GM18508 (cell line): ENCODE measurements around the gene CLIP2.
"Not testable (repeated sequence)": the region's sequence is repeated elsewhere in the genome, so short reads cannot be mapped to it uniquely, and the experiment has no call there.

Experiments used
- ATAC-seq: cut with Tn5 transposase; IDR thresholded peaks from one replicate; pipeline ENCODE4 v1.9.1; 2021; ENCODE audit warnings: moderate number of reproducible peaks; ENCODE audit not compliant: insufficient read depth, unreplicated experiment

Gene CLIP2

GRCh38 chr7:74289018-74289658, at the start of gene CLIP2:
Gene CLIP2, plus strand, starts transcription at chr7:74289407. Its CDS starts 28,140 bp downstream, at chr7:74317547.
- no peak for ATAC-seq

DNA sequence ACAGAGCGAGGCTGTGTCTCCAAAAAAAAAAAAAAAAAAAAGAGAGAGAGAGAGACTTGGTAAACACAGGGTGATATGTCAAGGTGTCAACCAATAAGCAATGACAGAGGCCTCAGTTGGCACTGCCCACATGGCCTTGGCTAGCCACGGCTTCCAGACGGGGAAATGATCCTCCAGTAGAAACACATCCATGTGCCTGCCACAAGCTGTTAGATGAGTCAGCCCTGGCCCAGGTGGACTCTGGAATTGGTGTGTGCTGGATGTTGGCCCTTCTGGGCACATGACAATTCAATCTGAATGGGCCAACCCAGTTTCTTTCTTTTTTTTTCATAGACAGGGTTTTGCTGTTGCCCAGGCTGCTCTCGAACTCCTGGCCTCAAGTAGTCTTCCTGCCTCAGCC, 48.7 kb upstream of the CLIP2 start:
- ATAC-seq = no peak

GRCh38 chr7:74242122-74242443, 47.1 kb upstream of the CLIP2 start:
- no peak for ATAC-seq

DNA sequence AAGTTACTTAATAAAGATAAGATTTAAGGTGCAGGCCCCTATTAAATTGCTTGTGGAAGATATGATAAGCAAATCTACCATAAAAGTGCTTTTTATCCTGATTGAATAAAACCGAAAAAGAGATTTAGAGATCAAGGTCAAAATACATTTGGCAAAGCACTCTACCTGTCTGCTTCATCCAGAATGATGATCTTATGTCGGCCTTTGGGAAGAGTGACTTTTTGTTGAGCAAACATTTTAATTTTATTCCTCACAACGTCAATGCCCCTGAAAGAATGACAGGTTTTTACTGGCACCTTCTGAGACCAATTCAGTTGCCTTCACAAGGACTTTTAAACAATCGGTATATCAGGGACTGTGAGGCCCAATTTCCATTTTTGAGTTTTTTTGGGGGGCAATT, 42.7 kb upstream of the CLIP2 start:
- no peak for ATAC-seq

- ATAC-seq = no peak
Measured at GRCh38 chr7:74248156-74248555, 41.1 kb upstream of the CLIP2 start.

DNA sequence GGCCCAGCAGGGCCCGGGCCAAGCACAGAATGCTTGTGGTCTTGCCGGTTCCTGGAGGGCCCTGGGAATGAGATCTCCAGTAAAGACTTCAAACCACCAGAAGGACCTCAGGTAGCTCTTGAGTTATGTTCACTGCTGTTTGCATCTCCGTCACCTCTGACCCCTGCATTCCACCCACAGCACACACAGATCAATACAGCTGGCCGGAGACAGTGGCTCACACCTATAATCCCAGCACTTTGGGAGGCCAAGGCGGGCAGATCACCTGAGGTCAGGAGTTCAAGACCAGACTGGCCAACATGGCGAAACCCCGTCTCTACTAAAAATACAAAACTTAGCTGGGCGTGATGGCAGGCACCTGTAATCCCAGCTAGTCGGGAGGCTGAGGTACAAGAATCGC, 40.1 kb upstream of the CLIP2 start:
- ATAC-seq = not testable (repeated sequence)

DNA sequence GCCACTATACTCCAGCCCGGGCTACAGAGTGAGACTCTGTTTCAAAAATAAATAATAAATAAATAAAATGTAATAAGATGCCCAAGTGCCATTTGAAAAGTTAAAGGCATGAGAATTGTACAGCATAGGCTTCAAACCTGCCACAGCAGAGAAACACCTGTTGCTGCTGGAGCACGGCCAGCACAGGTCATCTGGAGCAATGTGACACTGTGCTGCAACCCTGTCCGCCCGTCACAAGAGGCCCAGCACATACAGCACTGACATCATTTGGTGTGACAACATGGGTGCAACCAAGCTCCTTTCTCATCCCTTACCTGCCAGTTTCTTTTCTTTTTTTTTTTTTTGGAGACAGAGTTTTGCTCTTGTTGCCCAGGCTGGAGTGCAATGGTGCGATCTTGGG, 36.3 kb upstream of the CLIP2 start:
- no peak for ATAC-seq

DNA sequence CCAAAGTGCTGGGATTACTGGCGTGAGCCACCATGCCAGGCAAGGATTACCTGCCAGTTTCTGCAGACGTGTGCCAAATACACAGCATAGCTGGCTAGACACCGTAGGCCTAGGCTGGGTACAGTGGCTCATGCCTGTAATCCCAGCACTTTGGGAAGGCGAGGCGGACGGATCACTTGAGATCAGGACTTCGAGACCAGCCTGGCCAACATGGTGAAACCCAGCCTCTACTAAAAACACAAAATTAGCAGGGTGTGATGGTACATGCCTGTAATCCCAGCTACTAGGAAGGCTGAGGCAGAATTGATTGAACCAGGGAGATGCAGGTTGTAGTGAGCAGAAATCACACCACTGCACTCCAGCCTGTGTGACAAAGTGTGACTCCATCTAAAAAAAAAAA, 35.9 kb upstream of the CLIP2 start:
- no peak for ATAC-seq

- no peak for ATAC-seq
Measured at GRCh38 chr7:74253835-74254128, 35.4 kb upstream of the CLIP2 start.

DNA sequence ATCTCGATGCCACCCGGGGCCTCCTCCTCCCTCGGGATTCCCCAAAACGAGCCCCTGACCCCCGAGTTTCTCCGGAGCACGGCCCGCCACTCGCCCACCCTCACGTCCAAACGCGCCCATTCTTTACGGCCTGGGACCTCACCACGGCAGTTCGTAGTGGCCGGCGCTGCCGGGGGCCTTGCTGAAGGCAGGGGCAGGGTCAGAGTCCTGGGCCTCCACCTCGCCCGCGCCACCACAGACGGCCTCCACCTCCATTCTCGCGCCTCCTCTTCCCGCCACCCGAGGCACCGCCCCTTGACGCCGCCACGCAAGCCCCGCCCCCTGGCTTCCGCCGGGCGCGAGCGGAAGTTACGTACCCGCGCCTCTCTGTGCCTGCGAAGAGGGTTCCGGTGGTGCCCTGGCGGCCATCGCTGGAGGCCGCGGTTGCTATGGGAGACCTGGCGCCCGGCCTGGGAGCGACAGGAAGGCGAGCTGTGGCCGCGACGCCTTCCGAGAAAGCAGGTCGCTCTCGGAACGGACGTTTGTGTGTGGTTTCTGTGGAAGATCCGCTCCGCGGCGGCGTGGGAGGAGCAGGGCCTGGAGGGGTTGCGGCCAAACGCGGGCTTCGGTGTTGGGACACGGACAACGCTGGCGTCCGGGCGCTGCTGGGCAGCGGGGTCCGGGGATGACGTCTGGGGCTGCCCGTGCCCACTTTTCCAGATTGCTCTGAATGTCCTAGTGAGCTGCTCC, 34.9 kb upstream of the CLIP2 start, which contains the start of gene RFC2:
TSS of gene RFC2 (minus strand) at position 271 of the 729 bp plus-strand sequence. CDS start at position 255, 16 bp downstream.
- peak; percentile 83 for ATAC-seq

GRCh38 chr7:74254858-74255379, 34.3 kb upstream of the CLIP2 start:
- no peak for ATAC-seq

- not testable (repeated sequence) for ATAC-seq
Measured at GRCh38 chr7:74255461-74255860, 33.7 kb upstream of the CLIP2 start.

GRCh38 chr7:74256491-74257408, 32.5 kb upstream of the CLIP2 start:
- ATAC-seq = no peak

GRCh38 chr7:74258639-74259038, 30.6 kb upstream of the CLIP2 start:
- ATAC-seq = no peak

- no peak for ATAC-seq
Measured at GRCh38 chr7:74262639-74263398, 26.4 kb upstream of the CLIP2 start.

GRCh38 chr7:74263399-74264120, 25.6 kb upstream of the CLIP2 start:
- ATAC-seq = no peak

GRCh38 chr7:74266191-74266963, 22.8 kb upstream of the CLIP2 start:
- ATAC-seq = no peak

DNA sequence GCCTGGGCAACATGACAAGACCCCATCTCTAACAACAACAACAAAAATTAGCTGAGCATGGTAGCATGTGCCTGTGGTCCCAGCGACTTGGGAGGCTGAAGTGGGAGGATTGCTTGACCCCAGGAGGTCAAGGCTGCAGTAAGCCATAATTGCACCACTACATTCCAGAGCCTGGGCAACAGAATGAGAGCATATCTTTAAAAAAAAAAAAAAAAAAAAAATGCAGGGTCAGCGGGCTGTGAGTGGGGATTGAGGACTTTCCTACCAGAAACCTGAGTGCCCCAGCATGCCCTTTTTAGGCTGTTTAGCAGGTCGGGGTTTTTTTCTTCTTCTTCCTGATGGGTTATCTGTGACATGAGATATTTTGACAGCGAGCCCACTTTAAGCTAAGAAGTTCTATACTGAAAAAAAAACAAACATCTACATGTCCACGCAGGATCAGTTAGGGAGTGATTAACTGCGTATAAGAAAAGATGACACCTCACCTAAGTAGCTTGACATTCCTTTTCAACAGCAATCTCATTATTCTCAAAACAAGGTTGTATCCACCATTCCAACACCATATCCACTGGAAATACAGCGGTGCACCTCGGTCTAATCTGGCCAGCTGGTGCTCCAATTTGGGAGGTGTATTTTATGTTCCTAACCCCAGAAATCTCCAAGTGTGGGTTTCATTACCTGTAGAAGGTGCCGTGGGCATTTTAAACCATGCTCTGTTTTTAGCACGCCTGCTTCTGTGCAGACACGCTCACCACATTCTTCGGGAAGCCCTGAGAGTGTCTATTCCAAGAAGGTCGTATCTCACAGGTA, 21.2 kb upstream of the CLIP2 start:
- no peak for ATAC-seq
